Medulla oblongata (tissue), 1 donor: ENCODE measurements around the gene BBS12.

Experiments
- DNase-seq: peaks from one replicate; pipeline ENCODE4 v3.0.0-alpha.2; 2015; ENCODE audit errors: extremely low spot score

Gene BBS12

DNA sequence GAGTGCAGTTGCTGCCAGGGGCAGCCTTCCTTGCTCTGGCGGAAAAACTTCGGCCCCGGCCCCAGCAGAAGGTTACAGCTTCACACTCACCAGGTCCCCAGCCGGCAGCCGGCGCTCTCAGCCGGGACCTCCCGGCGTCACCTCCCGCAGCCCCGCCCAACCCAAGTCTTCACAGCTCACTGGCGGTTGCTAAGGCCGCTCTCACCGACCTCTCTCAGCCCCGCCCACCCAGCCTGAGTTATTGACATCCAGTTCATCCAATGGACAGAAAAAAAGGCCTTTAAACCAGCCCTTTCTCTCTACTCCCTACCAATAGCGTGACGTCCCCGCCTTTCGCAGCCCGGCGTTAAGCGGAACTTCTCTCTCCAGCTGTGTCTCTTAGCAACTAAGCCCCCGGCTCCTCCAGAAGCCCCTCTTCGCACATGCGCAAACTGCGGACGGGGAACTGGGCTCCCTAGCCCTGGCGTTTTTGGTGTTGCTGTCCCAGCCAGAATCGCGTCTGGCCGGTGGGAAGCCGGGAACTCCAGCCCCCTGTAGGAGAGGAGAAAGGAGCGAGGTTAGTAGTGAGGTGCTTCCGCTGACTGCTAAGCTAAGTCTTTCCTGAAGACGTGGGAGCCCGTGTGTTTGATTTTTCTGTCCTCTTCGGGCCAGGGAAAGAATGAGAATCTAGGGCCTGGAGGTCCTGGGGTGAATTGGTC, at the start of gene BBS12:
BBS12 (plus strand) TSS at position 376 of the 698 bp plus-strand sequence. CDS start 9,189 bp downstream, outside the sequence.
- DNase-seq = peak; percentile 100

DNA sequence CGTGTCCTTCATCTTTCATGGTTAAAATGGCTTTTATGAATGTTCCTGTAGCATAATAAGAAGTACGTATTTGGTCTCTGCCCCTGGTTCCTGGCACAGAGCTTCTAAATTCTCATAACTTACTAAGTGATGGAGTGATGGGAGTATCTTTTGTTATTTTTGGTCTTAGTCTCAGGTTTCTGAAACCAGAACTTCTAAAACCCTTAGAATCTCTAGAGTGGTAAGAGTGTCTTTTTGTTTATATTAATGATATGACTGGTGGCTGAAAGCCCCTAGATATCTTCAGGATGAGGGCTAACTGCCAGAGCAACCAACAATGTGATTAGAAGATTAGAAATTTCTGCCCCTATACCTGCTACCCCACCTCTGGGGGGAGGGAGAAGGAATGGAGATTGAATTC, 45.8 kb upstream of the BBS12 start:
- DNase-seq = no peak

DNA sequence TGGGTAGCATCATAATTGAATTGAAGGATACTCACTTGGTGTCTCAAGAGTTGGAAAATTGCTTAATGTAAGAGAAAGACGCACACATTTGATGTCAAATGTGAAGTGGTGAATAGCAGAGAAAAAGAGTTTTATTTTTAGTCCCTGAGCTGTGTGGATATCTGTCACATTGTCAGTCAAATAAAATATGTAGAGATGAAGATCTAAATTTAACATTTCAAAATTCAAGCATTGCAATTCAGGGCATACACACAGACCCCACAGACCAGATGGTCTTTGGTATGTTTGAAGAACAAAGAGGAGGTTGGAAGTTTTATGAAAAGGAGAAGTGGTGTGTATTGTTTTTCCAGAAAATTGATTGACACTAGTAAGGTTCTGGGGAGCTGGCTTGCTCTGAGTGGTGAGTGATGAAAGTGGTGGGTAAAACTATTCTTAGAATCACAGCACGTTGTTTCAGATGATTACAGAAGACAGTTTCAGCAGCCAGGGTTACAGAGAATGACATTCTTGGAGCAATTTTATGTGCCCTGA, 44.9 kb upstream of the BBS12 start:
- no peak for DNase-seq

DNA sequence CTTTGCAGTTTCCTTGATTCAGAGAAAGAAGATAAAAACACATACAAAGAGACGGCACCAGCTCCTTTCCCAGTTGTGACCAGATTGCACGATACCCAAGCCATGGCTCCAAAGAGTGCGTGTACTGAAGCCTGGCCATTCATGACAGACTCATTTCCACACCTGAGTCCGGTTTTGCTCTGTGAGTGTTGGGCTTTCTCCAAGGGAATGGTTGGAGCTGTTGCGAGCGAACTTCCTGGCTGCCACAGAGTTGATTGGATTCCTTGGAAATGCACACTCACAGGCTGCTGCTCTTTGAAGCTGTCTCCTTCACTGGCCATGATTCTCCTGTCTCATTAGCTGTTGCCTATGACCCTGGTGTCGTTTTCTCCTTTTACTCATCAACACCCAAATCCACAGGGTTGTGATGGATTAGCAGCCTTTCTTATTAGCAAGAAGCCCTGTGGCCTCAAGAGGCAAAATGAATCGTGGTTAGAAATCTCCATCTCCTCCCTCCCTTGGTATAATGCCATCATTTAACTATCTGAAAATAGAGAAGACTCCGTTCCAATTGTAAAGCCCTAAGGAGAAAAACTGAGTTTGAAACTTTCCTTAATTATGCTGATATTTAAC, 43.9 kb upstream of the BBS12 start:
- DNase-seq = no peak

DNA sequence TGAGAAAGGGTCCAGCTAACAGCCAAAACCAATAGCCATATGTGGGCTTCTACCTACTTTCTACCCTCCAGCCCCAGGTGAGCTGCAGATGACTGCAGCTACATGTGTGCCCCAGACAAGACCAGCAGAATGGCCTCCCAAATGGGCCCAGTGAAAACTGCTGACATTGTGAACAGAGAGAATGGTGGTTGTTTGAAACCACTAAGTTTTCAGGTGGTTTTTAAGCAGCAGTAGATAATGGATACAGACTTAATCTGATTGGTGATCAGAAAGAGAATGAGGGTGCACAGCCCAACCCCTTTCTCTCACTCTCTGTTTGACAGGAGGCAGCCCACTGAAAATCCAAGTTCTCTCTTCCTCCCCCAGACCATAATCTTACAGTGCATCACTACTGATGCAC, 42.5 kb upstream of the BBS12 start:
- DNase-seq = no peak

DNA sequence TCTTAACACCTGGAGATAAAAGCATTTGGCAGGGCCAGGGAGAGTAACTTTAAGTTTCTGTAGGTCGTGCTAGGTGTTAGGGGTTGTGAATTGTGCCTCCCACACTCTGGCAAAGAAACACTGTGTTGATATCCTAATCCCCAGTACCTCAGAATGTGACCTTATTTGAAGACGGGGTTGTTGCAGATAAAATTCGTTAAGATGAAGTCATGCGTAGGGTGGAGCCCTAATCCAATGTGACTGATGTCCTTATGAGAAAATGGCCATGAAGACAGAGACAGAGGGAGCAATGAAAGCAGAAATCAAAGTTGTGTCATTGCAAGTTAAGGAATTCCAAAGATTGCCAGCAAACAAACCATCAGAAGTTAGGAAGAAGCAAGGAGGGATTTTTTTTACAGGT, 40.5 kb upstream of the BBS12 start:
- no peak for DNase-seq

DNA sequence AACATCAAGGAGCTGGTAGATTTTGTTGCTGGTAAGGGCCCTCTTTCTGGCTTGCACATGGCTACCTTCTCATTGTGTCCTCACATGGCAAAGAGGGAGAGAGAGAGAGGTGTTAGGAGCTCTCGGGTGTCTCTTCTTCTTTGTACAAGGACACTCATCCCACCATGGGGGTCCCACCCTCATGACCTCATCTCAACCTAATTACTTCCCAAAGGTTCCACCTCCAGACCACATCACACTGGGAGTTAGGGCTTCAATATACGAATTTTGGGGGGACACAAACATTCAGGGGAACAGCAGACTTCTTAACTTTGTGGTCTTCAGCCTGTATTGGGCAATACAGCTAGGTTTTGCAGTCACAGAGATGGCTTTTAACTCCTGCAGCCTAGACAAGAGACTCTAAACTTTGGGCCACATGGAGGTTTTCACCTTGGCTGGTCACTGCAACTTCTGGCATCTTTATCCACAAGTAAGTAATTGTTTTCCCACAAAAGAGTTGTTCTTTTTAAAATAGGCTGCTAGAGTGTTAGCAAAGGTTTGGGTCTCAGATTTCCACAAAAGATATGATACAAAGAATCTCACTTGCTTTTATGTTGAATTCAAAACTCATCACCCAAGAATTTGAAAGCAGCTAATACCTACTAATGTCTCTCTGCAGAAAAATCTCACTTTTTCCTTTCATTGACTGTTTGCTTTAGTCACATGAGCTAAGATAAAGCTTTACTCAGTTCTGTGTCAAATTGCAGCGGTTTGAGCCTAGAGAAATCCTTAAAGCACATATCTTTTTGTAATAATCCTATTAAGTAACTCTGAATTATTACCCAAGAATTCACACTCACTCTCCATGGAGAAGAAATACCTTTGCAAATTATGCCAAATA, 39.6 kb upstream of the BBS12 start:
- no peak for DNase-seq

DNA sequence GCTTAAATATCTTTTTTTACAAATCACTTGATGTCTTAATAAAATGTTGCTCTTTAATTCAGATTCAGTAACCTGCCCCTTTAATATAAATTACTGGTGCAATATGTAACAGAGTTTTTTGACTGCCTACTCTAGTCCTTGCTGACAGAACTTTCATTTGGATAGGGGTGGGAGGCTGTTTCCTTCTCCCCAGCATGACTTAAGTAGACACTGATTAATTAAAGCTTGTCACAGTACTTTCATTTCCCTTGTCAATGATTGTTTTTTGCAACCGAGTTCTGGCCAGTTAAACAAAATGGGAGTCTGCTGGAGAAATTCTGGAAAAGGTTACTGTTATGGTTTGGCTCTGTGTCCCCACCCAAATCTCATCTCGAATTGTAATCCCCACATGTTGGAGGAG, 37.3 kb upstream of the BBS12 start:
- no peak for DNase-seq

DNA sequence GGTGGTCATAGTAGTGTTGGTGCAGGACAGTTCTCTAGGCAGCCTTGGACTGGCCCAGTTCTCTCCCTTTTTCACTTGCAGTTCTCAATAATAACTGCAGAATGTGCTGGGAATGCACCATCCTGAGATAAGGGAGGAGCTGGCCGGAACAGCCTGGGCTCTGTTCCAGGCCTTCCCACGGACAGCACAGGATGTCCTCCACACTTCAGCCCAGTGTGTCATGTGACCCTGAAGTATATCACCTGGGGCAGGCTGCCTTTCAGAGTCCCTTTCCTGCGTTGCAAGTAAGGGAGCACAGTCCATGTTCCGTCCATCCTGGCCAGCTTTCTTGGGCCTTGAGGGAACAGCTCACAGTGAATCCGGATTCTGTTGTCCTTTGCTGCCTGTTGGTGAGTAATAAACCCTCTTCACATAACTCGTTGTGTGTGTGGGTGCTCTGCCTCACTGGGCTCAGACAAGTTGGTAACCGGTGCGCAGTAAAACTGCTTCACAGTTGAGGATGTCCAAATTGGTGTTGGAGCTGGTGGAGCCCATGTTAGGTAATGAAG, 32.3 kb upstream of the BBS12 start:
- DNase-seq = no peak

DNA sequence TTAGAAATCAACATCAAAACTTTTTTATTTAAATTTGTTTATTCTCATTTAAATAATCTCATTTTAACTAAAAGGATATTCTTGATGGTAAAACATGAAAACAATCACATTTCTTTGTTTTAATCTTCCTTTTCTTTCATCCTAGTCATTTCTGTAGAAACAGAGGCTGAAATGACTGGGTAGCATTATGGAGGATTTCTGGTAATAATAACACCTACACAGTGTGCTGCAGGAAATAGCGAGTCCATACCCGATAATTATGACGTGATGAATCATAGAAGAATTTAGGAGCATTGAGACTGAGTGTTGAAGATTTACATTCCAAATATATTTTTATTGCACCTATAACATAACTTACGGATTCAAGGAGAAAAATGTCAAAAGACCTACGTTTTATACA, 31.4 kb upstream of the BBS12 start:
- DNase-seq = no peak

DNA sequence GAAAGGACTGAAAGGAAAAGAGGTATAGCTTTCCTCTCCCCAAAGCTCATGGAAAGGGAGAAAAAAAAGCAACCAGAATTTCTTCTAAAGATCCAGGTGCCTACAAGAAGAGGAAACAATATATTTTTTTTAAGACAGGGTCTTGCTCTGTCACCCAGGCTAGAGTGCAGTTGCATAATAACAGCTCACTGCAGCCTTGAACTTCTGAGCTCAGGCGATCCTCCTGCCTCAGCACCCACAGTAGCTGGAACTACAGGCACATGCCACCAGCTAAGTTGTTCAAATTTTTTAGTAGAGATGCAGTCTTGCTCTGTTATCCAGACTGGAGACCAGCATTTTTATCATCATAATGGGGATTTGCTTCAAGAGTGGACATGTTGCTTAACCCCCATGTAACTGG, 30.5 kb upstream of the BBS12 start:
- no peak for DNase-seq

DNA sequence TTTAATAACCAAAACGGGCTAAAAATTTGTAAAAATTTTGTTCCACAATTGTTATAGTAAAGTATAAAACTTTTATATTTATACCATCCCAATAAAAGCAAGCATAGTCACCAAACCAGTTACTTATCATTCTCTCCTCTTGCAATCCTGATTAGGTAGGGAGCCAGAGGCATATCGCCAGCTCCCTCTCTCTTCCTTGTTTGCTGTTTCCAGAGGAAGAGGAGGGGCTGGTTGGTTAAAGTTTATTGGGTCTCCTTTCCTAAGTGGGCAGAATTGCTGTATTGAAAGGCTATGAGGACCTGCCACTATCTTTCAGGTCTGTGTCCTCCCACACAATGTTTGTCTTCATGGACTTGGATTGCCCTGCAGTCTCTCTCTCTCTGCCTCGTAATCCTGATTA, 29.6 kb upstream of the BBS12 start:
- no peak for DNase-seq

DNA sequence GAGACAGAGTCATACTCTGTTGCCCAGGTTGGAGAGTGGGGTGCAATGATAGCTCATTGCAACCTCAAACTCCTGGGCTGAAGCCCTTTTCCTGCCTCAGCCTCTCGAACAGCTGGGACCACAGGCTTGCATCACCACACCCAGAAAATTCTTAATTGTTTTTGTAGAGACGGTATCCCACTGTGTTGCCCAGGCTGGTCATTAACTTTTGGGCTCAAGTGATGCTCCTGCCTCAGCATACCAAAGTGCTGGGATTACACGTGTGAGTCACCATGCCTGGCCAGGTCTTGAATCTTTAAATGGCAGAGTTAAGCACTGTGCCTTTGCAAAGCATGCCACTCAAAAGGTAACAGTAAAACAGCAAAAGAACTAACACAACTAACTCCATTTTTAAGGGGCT, 28.6 kb upstream of the BBS12 start:
- no peak for DNase-seq

DNA sequence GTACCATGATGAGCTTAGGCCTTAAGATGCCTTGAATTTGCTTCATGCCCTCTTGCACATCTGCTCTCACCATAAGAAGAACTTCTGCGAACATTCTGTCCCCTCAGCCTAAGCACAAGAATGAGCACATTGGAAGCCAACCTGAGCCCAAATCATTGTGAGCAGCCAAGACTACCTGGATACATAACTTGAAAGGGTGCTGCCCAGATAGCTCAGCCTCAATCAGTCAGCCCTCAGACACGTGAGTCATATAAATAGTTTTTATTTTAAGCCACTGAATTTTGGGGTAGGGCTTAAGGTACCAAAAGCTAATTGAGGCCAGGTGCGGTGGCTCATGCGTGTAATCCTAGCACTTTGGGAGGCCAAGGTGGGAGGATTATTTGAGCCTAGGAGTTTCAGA, 27.5 kb upstream of the BBS12 start:
- DNase-seq = no peak

DNA sequence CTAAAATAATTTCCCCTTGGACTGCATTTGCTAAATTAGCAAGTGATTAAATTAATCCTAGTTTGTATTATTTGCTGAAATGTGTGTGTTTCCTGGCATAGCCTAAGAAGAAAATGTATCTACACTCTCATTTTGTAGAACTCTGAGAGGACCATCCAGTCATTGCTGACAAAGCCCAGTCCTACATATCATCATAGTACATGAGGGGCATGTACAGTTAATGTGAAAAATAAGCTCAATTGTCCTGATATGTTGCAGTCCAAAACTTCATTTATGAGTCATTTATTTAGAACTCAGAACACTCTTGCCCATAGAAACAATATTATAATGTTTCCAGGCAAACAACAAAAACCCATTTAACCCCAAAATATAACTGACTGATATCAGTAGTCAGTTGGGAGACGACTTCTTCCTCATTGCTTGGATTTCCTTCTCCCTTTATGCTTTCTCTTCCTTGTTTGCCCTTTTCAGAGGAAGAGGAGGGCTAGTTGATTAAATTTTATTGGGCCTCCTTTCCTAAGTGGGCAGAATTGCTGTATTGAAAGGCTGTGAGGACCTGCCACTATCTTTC, 26.9 kb upstream of the BBS12 start:
- DNase-seq = no peak

DNA sequence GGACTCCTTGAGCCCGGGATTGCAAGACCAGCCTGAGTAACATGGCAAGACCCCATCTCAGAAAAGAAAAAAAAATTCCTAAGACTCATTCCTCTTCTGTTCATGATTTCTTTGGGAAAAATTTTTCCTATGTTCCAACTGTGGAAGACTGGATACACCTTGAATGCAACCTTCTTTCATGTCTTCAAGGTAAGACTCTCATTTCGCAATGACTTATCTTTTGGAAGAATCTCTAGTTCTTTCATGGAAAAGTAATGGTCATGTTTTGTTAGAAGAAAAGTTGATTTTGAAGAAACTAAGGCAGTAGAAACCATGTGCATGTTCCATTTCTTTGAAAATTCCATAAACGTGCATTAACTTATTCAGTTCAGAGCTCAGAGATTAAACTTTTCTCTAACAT, 26.0 kb upstream of the BBS12 start:
- DNase-seq = no peak

DNA sequence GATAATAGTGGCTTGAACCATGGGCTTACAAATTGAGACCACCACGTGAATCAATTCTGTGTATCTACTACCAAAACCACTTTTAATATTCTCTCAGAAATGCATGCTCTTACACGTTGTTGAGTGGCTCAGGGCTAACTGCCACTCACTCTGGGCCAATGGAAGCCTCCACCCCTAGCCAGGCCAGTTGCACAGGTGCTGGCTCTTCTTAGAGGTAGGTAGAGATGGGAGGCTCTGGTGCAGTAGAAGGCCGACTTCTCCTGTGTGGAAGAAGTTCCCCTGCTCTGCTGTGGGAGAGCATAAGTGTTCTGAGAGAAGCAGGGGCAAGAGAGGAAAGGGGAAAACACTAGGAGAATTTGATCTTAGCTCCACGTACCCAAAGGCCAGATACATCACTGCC, 25.0 kb upstream of the BBS12 start:
- no peak for DNase-seq

DNA sequence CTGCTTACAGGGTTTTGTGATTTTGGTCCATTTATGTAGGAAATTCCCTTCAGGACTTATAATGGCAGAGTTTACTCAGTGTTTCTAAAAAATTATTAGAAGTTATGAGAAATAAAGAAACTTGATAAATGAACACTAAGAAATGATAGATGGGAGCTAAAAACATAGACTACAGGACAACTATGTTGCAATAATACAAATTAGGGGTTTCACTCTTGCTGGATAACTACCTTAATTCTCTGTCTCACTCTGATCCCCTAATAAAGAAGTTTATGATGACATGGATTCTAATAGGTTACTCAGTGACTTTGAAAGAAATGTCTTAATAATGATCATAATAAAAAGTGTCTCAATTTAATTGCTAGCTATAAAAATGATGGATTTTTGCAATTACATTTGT, 23.3 kb upstream of the BBS12 start:
- no peak for DNase-seq

DNA sequence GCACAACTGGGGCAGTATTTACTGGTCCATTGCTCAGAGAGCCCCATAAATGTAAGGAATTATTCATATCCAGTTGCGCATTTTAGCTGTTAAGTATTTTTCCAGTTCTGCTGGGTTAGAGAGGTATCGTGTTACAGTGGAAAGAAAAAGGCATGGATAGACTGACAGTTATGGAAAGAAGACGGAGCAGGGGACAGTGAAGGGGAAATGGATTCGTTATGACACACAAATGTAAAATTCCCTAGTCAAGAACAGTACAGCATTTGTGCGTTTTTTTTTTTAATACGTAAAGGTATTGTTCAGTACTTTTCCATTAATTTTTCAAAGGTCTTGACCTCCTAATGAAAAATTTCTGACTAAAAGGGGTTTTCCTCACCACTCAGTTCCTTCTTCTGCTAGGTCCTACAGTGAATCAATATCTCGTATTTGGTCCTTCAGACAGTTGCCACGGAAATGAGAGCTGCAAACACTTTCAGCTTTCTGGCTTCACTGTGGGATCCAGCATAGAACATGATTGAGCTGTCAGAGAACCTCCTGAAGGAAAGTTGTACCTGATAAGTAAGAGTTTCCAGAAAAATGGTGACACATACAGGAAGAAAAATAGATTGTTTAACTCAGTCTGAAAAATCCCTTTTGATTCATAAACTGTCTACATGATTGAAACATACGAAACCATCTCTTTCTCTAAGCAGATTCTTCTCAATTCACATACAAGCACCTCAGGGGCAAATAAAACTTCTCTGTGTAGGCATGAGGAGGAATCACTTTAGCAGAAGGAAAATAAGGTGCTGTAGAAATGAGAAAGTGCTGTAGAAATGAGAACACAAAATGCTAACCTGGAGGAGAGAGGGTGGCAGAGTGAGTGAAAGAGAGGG, 21.8 kb upstream of the BBS12 start:
- no peak for DNase-seq

DNA sequence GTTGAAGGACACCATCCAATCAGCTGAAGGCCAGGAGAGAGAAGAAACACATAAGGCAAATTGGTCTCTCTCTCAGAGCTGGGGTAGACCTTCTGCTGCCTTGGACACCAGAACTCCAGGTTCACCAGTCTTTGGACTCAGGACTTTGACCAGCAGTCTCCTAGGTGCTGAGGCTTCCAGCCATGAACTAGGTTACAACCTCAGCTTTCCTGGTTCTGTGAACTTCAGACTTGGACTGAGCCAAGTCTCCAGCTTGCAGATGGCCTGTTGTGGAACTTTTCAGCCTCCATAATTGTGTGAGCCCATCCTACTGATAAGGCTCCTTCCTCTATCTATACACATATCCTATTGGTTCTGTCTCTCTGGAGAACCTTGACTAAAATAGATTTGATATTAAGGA, 20.6 kb upstream of the BBS12 start:
- no peak for DNase-seq

DNA sequence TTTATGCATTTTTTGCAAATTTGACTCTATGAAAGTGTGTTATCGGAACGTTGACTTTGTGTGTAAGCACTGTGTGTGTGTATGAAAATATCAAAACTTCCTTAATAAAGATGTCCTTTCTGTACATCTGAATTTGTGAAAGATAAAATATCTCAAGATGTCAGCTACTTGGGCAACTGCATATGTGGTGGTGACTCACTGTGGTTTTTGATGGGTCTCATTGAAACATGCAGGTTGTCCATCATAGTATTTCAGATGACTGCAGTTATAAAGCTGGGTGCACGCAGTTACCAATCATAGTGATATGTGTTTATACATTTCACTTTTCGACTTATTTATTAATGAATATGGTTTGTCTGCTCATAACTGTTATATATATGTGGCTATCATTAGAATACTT, 19.7 kb upstream of the BBS12 start:
- no peak for DNase-seq
